Measurements from ENCODE around the gene ABCA7. TPM values are rescaled to one million over a fixed set of nuclear protein-coding genes. Genes with fewer than 3 reads are reported as not detected.

The ABCA7 gene
- total RNA-seq, 4 donors from 2014 or later, result 3.9 to 9.5 (median 6.9) TPM

DNA sequence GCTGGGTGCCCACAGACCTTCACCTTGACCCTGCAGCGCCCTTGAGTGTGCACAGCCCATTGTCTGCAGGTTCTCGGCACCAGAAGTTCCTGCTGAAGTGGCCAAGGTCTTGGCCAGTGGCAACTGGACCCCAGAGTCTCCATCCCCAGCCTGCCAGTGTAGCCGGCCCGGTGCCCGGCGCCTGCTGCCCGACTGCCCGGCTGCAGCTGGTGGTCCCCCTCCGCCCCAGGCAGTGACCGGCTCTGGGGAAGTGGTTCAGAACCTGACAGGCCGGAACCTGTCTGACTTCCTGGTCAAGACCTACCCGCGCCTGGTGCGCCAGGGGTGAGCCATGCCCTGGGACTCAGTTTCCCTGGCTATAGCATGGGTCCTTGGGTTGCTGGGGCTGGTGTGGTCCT, 15.1 kb downstream of the ABCA7 start:
- WGBS, result 90% methylated on average over 8 of the region's 14 CpGs
- DNase-seq (ENCODE audit: extremely low spot score), result no peak
- Histone ChIP-seq H3K9me3 (peaks cover 4 to 44% (median 40%) of the 10 kb centered on the region in 4 donors), H3K27me3 (no peaks in the 10 kb centered on the region), H3K27ac (replicated peaks in 1 of 4) (no peak overlapping the region), H3K36me3 (peaks cover 0 to 33% (median 6%) of the 10 kb centered on the region in 4 donors), H3K4me1 (no peaks in the 10 kb centered on the region), H3K4me3 (no peak overlapping the region)
- TF ChIP-seq POLR2A (IDR thresholded peaks at IDR 0.05; ENCODE audit: low read depth) (no peak), EP300 (IDR thresholded peaks at IDR 0.05) (no peak), POLR2AphosphoS5 (IDR thresholded peaks at IDR 0.05) (no peak)
- TF ChIP-seq, protein P1, sequence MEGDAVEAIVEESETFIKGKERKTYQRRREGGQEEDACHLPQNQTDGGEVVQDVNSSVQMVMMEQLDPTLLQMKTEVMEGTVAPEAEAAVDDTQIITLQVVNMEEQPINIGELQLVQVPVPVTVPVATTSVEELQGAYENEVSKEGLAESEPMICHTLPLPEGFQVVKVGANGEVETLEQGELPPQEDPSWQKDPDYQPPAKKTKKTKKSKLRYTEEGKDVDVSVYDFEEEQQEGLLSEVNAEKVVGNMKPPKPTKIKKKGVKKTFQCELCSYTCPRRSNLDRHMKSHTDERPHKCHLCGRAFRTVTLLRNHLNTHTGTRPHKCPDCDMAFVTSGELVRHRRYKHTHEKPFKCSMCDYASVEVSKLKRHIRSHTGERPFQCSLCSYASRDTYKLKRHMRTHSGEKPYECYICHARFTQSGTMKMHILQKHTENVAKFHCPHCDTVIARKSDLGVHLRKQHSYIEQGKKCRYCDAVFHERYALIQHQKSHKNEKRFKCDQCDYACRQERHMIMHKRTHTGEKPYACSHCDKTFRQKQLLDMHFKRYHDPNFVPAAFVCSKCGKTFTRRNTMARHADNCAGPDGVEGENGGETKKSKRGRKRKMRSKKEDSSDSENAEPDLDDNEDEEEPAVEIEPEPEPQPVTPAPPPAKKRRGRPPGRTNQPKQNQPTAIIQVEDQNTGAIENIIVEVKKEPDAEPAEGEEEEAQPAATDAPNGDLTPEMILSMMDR (IDR thresholded peaks at IDR 0.05), result no peak
- intact Hi-C loops (cut with DNase I), result no loop called here

DNA sequence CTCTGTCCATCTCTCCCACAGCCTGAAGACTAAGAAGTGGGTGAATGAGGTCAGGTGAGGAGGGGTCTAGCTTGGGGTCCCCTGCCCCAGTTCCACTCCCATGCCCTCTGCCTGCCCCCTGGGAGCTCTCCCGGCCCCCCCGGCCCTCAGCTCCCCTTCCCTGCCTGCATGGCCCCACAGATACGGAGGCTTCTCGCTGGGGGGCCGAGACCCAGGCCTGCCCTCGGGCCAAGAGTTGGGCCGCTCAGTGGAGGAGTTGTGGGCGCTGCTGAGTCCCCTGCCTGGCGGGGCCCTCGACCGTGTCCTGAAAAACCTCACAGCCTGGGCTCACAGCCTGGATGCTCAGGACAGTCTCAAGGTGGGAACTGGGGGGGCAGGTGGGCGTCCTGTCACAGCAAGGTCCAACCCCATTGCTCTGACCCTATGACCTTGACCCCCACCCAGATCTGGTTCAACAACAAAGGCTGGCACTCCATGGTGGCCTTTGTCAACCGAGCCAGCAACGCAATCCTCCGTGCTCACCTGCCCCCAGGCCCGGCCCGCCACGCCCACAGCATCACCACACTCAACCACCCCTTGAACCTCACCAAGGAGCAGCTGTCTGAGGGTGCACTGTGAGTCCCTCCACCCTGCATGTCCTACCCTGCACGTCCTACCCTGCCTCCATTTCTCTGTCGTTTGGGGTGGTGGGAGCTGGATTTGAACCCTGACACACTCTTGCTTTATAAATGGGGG, 16.1 kb downstream of the ABCA7 start:
- Histone ChIP-seq H3K9me3 (peaks cover 4 to 44% (median 40%) of the 10 kb centered on the region in 4 donors), H3K27ac (replicated peaks in 1 of 4) (no peak overlapping the region), H3K27me3 (no peaks in the 10 kb centered on the region), H3K4me3 (no peak overlapping the region), H3K36me3 (peaks cover 0 to 33% (median 6%) of the 10 kb centered on the region in 4 donors), H3K4me1 (no peaks in the 10 kb centered on the region)
- 97% methylated on average over 16 of the region's 20 CpGs for WGBS
- intact Hi-C loops (cut with DNase I), result no loop called here
- TF ChIP-seq POLR2A (IDR thresholded peaks at IDR 0.05; ENCODE audit: low read depth) (no peak), EP300 (IDR thresholded peaks at IDR 0.05) (no peak), POLR2AphosphoS5 (IDR thresholded peaks at IDR 0.05) (no peak)
- TF ChIP-seq, protein P1 (IDR thresholded peaks at IDR 0.05), result no peak
- no peak for DNase-seq (ENCODE audit: extremely low spot score)

DNA sequence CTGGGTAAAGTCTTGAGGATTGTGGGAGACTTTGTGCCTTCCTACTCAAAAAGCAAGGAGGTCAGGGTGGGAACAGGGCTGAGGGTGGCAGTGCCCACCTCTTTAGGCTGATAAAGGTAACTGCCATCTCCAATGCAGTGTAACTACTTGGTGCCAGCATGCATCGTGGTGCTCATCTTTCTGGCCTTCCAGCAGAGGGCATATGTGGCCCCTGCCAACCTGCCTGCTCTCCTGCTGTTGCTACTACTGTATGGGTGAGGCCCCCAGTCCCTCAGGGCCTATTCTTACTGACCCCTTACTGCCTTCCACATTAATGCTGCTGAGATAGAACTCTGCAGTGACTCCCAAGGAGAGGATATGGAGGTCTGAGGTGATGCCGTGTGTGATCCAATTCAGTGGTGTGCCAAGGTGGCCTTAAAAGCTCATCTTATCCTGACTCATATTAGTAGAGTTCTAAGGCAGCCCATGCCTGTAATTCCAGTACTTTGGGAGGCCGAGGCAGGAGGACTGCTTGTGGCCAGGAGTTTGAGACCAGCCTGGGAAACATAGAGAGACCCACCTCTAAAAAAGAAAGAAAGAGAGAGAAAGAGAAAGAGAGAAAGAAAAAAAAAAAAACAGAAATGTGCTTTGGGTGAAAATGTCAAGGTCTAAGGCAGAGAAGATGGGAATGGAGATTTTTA, 17.4 kb downstream of the ABCA7 start:
- intact Hi-C loops (cut with DNase I), result no loop called here
- no peak overlapping the region for H3K27ac ChIP-seq (replicated peaks in 1 of 4)
- no peak for DNase-seq (ENCODE audit: extremely low spot score)
- no peak overlapping the region for H3K4me3 ChIP-seq
- H3K36me3 ChIP-seq, result peaks cover 0 to 33% (median 6%) of the 10 kb centered on the region in 4 donors
- peaks cover 4 to 44% (median 40%) of the 10 kb centered on the region in 4 donors for H3K9me3 ChIP-seq
- 51% methylated on average over 2 of the region's 3 CpGs for WGBS
- no peaks in the 10 kb centered on the region for H3K4me1 ChIP-seq
- TF ChIP-seq EP300 (IDR thresholded peaks at IDR 0.05) (no peak), POLR2AphosphoS5 (IDR thresholded peaks at IDR 0.05) (no peak), POLR2A (IDR thresholded peaks at IDR 0.05; ENCODE audit: low read depth) (no peak)
- TF ChIP-seq, protein P1 (IDR thresholded peaks at IDR 0.05), result no peak
- no peaks in the 10 kb centered on the region for H3K27me3 ChIP-seq

DNA sequence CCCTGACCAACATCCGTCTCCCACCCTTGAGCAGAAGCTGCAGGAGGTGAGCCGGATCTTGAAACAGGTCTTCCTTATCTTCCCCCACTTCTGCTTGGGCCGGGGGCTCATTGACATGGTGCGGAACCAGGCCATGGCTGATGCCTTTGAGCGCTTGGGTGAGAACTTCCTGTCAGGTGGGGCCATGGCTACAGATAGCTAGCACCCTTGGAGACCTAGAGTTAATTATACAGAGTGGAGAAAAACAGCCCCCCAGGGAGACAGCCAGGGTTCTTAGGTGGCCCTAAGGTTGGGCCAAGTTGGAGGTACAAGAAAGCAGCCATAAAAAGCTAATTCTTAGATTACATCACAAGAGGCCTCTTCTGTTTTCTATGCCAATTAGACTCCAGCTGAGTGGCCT, 18.2 kb downstream of the ABCA7 start:
- WGBS, result 94% methylated on average over 4 of the region's 5 CpGs
- Histone ChIP-seq H3K9me3 (peaks cover 4 to 44% (median 40%) of the 10 kb centered on the region in 4 donors), H3K27ac (replicated peaks in 1 of 4) (no peak overlapping the region), H3K4me1 (no peaks in the 10 kb centered on the region), H3K4me3 (no peak overlapping the region), H3K27me3 (no peaks in the 10 kb centered on the region), H3K36me3 (peaks cover 0 to 33% (median 6%) of the 10 kb centered on the region in 4 donors)
- intact Hi-C loops (cut with DNase I), result no loop called here
- TF ChIP-seq, protein P1 (IDR thresholded peaks at IDR 0.05), result no peak
- no peak for TF ChIP-seq POLR2AphosphoS5 (IDR thresholded peaks at IDR 0.05)
- no peak for TF ChIP-seq POLR2A (IDR thresholded peaks at IDR 0.05; ENCODE audit: low read depth)
- TF ChIP-seq EP300 (IDR thresholded peaks at IDR 0.05), result no peak
- no peak for DNase-seq (ENCODE audit: extremely low spot score)

Data from esophagus muscularis mucosa (tissue), 4 donors.